GM19238 (cell line): ENCODE data around the gene SLC41A3.
"Not testable (repeated sequence)": the region's sequence is repeated elsewhere in the genome, so short reads cannot be mapped to it uniquely, and the experiment has no call there.

Experiments used
- DNase-seq: peaks from one replicate; pipeline ENCODE4 v3.0.0; 2011; ENCODE audit warnings: low spot score; ENCODE audit not compliant: insufficient read length

The SLC41A3 gene

DNA sequence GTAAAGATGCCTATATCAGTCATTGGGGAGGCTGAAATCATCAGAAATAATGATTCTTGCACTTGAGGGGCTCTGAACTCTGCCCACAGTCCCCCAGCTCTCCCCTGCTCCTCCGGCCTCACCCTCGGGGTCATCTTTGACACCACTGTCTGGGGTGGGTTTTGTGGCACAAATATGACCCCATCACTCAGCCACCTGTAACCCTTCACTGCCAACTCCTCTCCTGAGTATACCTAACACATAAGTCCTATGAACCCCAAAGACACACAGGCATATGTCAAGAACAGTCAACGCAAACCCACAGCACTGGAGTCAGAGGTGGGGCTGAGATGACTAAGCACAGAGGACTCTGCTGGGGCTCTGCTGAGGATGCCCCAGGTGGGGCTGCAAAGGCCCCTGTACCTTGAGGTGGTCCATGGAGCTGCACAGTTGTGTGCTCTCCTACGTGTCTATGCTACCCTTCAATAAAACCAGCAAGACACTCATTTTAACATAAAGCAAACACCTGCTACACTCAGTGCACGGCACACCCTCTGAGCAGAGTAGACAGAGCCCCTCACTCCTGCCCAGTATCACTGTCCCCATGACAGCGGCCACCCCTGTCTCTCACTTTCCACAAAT lies 29.9 kb downstream of the SLC41A3 start:
- DNase-seq = no peak

- no peak for DNase-seq
Observed at GRCh38 chr3:126053513-126053912, 30.4 kb downstream of the SLC41A3 start.

GRCh38 chr3:126052196-126053058 lies 31.5 kb downstream of the SLC41A3 start:
- peak; percentile 18 for DNase-seq

DNA sequence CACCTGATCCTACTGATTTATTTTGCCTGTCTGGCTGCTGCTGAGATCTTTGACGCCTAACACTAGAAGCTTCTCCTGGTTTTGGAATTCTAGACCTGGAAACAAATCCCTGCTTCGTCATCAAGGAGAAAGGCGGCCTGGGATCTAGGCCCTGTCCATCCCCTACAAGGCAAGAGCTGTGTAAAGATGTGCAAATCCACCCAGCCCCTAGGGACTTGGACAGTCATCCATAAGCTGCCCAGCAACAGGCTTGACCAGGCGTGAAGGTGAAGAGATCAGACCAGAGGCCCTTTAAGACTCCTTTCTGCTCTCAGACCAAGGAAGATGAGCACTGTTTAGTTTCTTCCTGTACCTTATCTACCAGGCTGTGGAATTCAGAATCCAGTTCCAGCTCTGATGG lies 32.2 kb downstream of the SLC41A3 start:
- DNase-seq = no peak

- DNase-seq = no peak
Observed at GRCh38 chr3:126051234-126051633, 32.7 kb downstream of the SLC41A3 start.

DNA sequence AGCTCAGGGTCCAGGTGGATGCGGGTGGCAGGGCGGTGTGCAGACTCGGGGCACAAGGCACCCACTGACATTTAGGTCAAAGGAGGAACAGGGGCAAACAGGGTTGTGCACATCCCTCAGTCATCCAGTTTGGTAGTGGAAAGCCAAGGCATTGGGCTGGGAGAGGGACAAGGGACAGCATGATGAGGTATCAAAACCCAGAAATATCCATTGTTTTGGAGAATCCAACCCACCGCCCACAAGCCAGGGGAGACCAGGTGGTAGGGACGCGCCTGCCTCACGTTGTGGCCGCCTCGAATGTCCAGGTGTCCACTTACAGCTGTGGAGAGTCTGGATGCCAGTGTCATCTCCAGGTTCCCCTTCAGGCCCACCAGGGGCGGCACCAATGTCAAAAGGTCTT lies 33.3 kb downstream of the SLC41A3 start:
- DNase-seq = no peak

GRCh38 chr3:126050050-126050392 lies 33.9 kb downstream of the SLC41A3 start:
- DNase-seq = no peak

DNA sequence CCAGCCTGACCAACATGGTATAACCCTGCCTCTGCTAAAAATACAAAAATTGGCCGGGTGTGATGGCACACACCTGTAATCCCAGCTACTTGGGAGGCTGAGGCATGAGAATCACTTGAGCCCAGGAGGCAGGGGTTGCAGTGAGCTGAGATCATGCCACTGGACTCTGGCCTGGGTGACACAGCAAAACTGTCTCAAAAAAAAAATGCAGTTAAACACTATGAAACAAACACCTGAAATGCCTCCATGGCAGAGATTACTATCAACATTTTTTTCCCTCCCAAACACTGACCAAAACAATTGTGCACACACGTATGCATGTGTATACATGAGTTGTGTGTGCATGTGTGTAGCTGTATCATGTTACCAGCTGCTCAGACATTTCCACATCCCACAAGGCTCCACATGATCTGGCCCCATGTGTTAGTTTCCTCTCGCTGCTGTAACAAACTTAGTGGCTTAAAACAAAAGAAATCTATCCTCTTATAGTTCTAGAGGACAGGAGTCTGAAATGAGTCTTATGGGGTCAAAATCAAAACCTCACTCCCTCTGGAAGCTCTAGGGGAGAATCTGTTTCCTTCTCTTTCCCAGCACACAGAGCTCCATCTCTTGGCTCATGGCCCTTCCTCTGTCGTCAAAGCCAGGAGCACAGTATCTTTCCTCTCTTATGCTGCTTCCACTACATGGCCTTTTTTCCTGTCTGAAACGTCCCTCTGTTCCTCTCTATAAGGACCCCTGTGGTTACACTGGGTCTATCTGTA lies 34.5 kb downstream of the SLC41A3 start:
- no peak for DNase-seq

DNA sequence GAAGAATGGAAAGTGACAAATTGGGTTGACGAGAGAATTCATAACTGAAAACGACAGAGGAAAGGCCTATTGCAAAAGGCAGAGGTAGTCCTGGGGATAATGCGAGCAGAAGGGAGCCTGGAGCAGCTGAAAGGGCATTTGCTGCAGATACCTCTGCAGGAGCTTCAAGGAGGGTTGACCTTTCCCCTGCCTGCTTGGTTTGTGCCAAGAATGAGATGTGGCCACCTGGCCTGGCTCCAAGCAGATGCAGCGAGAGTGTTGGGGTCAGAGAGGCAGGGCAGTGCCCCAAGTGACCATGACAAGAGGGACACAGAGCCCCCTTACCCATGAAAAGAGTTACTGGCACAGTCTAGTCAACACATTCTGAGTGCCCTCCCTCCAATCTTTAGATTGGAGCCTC lies 43.5 kb downstream of the SLC41A3 start:
- no peak for DNase-seq

DNA sequence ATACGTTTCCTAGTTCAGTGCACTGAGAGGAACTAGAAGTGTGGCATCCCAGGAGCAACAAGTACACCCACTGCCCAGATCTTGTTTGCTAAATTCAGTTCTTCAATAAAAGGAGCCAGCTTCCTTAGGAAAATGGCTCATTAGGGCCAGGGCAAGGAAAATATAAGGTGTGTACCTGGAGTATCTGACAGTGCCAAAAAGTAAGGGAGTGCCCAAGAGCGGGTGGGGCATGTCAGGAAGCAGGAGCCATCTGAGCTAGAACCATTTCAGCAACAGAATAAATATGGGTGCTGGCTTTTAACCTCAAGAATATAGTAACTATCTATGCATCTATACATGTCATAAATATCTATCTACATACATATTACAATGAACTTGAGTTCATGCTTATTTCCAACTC lies 44.1 kb downstream of the SLC41A3 start:
- no peak for DNase-seq

- not testable (repeated sequence) for DNase-seq
Observed at GRCh38 chr3:126038791-126039190, 45.1 kb downstream of the SLC41A3 start.

DNA sequence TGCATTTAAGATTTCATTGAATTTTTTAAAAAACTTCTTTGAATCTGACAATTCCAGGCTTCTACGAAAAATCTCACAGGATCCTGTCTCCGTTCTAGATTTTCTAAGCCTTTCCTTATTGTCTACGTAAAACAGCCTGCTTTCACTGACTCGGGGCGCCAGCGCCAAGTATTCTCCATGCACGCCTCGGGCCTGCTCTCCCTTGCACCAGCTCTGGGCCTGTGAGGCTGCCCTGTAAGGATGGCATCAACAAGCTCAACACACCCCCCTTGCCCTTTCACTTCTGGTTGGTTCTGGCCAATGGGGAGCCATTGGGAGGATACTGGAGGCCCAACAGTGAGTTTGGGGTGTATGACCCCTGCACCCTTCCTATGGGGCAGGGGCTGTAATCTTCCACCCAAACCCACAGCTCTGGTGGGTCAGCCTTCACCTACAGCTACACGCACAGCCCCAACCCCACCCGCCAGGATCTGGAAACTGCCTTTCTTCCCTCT lies 47.8 kb downstream of the SLC41A3 start:
- no peak for DNase-seq

DNA sequence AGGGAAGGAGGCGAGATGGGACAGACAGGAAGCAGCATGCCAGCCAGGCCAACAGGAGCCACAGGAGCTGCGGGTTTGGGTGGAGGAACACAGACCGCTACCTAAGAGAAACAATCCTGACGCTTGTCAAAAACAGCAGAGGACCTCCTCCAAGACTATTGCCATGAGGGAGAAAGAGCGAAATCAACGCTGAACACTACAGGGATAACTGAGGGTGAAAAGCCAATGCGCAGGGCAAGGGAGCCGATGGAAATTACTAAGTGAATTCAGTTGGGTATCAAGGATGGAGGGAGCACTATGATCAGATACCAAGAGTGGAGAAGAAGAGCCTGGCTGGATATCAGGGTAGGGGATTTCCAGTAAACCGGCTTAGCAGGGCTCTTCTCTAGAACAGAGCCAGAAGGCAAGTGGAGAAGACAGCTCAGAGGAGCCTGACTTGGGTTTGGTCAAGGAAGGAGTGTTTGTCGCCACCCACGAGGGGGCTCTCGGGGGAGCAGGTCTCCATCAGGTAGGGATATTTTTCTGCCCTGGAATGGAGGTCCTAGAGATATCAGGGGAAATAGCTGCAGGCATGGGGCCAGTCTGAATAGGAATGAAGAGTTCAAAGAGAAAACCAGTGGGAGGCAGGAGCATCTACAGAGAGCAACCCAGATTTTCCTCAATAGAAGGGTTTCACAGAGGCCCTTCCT lies 48.4 kb downstream of the SLC41A3 start:
- no peak for DNase-seq

GRCh38 chr3:126034481-126035361 lies 49.2 kb downstream of the SLC41A3 start:
- DNase-seq = no peak

DNA sequence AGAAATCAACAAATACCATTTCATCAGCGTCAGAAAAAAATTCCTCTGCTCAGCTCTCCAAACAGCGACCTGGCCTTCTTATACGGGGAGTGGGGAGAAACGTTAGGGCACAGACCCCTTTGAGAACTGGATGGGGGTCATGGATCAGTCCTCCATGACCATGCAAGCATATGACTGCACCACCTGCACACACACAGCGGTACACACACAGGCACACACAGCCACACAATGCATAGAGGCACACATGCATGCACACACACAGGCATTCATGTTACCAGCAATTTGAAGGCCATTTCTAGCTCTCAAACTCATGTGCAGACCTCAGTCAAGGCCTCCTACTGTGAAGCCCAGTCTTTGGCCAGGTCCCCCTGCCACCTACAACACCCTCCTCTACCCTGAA lies 50.2 kb downstream of the SLC41A3 start:
- no peak for DNase-seq

DNA sequence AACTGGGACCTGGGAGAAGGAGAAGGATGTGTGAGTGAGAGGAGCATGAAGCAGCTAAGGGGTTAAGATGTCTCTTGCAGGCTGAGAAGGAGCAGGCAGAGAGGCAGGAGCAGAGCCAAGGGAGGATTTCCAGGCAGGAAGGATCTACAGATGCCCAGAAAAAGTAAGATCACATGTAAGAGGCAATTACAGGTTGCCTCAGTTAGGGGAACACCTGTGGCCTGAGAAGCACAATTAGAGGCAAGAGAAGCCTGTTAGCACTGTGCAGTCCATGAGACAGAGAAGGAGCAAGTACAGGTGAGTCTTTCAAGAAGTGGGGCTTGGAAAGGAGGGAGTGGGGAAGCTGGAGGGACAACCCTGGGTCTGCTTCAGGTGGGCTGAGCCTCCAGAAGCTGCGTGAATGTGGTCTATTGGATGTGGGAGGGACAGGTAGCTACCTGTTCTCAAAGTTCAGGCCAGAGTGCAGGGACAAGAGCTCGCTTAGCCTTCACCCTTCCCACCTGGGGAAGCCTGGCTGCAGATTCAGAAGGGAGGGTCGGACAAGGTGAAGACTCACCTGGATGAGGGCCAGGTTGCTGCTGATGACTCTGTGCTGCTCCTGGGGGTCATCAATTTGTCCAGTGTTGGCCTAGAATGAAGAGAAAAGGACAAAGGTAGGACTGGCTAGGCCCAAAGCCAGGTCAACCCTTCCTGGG lies 50.7 kb downstream of the SLC41A3 start:
- DNase-seq = no peak

- DNase-seq = no peak
Observed at GRCh38 chr3:126031981-126032471, 51.9 kb downstream of the SLC41A3 start.

DNA sequence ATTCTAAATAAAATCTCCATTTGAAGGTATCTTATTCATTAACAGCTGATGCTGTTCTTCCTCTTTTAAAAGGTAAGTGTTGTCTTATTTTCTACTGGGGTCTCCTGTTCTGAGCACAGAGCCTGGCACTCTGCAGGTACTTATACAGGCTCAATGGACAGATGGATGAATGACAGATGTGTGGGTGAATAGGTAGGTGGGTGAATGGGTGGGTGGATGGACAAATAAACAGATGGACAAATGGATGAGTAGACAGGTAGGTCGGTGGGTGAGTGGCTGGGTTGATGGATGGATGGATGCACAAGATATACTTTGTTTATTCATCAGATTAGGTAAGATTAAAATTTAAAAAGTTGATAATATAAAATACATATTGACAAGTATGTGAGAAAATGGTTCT lies 53.5 kb downstream of the SLC41A3 start:
- no peak for DNase-seq

GRCh38 chr3:126029241-126029640 lies 54.7 kb downstream of the SLC41A3 start:
- no peak for DNase-seq

DNA sequence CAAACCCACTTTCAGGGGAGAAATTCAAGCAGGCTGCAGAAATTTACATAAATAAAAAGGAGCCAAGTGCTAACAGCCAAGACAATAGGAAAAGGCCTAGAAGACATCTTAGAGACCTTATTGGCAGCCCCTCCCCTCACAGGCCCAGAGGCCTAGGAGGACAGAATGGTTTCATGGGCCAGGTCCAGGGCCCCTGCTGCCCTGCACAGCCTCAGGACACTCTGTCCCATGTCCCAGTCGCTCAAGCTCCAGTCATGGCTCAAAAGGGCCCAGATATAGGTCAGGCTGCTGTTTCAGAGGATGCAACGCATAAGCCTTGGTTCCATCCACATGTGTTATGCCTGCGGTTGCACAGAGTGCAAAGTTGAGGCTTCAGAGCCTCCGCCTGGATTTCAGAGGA lies 55.8 kb downstream of the SLC41A3 start:
- DNase-seq = no peak
